Mesendoderm (in vitro differentiated cells): Measurements from ENCODE around the gene CCDC63.
"Not testable (repeated sequence)": the region's sequence is repeated elsewhere in the genome, so short reads cannot be mapped to it uniquely, and the experiment has no call there.

Source experiments
- DNase-seq: peaks from one replicate; pipeline ENCODE4 v3.0.0; 2013
- H2AK5ac ChIP-seq: 2 replicates; pipeline ENCODE4 v1.6.1; 2013; ENCODE audit warnings: low read length, inconsistent platforms
- H2BK120ac ChIP-seq: 2 replicates; pipeline ENCODE4 v1.6.1; 2013; ENCODE audit warnings: low read depth, mild to moderate bottlenecking, low read length, moderate library complexity, mixed read lengths
- H2BK15ac ChIP-seq: replicated peaks from 2 replicates; pipeline ENCODE4 v1.6.1; 2013; ENCODE audit warnings: low read depth, mild to moderate bottlenecking, moderate library complexity
- H2BK5ac ChIP-seq: 2 replicates; pipeline ENCODE4 v1.6.1; 2013; ENCODE audit warnings: low read length, inconsistent platforms
- H3K18ac ChIP-seq: 2 replicates; pipeline ENCODE4 v1.6.1; 2013; ENCODE audit warnings: mild to moderate bottlenecking, low read length, mixed read lengths
- H3K23ac ChIP-seq: one replicate; pipeline ENCODE4 v1.6.1; 2013; ENCODE audit warnings: low read length
- H3K27ac ChIP-seq: 2 replicates; pipeline ENCODE4 v1.5.1; 2013; ENCODE audit warnings: low read depth, mild to moderate bottlenecking, inconsistent platforms, low read length, moderate library complexity
- H3K27me3 ChIP-seq: 2 replicates; pipeline ENCODE4 v1.6.1; 2013; ENCODE audit warnings: low read length, control low read depth, mild to moderate bottlenecking, inconsistent platforms; ENCODE audit not compliant: insufficient read depth, poor library complexity
- H3K36me3 ChIP-seq: 2 replicates; pipeline ENCODE4 v1.6.1; 2013; ENCODE audit warnings: low read length, inconsistent platforms; ENCODE audit not compliant: control insufficient read depth, insufficient read depth
- H3K4ac ChIP-seq: one replicate; pipeline ENCODE4 v1.6.1; 2013; ENCODE audit warnings: low read depth, mild to moderate bottlenecking, low read length, moderate library complexity
- H3K4me1 ChIP-seq: 2 replicates; pipeline ENCODE4 v1.6.1; 2013; ENCODE audit warnings: low read depth, low read length, inconsistent platforms; ENCODE audit not compliant: control insufficient read depth
- H3K4me2 ChIP-seq: 2 replicates; pipeline ENCODE4 v1.6.1; 2013; ENCODE audit warnings: low read length
- H3K4me3 ChIP-seq: 2 replicates; pipeline ENCODE4 v1.5.1; 2013; ENCODE audit warnings: mild to moderate bottlenecking, low read length
- H3K56ac ChIP-seq: one replicate; pipeline ENCODE4 v1.6.1; 2013; ENCODE audit warnings: low read length
- H3K79me1 ChIP-seq: 2 replicates; pipeline ENCODE4 v1.6.1; 2013; ENCODE audit warnings: low read length, inconsistent platforms
- H3K79me2 ChIP-seq: 2 replicates; pipeline ENCODE4 v1.6.1; 2013; ENCODE audit warnings: mild to moderate bottlenecking, low read length; ENCODE audit not compliant: control insufficient read depth, insufficient read depth
- H3K9ac ChIP-seq: 2 replicates; pipeline ENCODE4 v1.6.1; 2013; ENCODE audit warnings: low read length, inconsistent platforms
- H4K5ac ChIP-seq: one replicate; pipeline ENCODE4 v1.6.1; 2013; ENCODE audit warnings: low read length
- H4K8ac ChIP-seq: one replicate; pipeline ENCODE4 v1.6.1; 2013; ENCODE audit warnings: low read depth, mild to moderate bottlenecking, control low read depth, low read length, moderate library complexity
- WGBS: extraction: QIAGEN DNeasy Blood & Tissue Kit; methylation state at CpG from one replicate; pipeline ENCODE4 v1.1.7; 2013; ENCODE audit warnings: low lambda C conversion rate, missing lambda C conversion rate; ENCODE audit not compliant: insufficient coverage; ENCODE audit errors: extremely low coverage; 5-methylcytosine and 5-hydroxymethylcytosine counted together

The CCDC63 gene

DNA sequence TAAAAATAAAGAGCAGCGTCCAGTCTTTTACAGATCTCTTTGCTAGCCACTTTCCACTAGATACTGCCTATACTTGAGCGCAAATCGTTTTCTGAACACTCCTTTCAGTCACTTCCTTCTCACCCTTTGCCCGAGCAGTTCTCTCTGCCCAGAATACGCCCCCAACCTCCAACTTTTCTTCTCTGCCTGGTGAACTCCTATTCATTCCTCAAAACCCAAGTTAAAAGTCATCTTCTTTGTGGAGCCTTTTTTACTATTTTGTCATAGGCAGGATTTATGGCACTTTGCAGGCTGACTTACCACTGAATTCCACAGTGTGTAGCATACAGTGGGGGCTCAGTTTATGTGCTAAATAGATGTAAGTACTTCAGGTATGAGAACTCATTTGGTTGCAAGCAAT is 4.0 kb downstream of the CCDC63 start:
- no CpG with 5 or more reads among the region's 5 CpGs for WGBS

DNA sequence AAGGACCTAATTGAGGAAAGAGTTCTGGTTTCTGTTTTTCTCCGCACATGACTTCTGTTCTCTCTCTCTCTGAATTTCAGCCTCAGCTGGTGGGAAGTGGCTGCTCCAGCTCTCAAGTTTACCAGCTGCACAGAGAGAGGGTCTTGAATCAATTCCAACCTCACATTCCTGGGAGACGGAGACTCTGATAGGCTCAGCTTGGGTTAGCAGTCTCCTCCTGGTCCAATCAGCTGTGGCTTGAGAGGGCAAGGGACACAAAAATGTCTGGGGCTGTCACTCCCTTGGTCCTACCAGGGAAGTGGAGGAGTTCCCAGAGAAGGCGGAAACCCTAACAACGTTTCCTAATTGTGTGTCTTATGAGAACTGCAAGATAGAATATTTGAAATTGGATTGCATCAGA is 7.0 kb downstream of the CCDC63 start:
- H3K4me3 ChIP-seq, result no peak overlapping the region
- H4K5ac ChIP-seq, result no peak overlapping the region
- H2BK5ac ChIP-seq, result no peak overlapping the region
- H2BK120ac ChIP-seq, result no peak overlapping the region
- H3K9ac ChIP-seq, result no peak overlapping the region
- H3K27ac ChIP-seq, result no peak overlapping the region
- no peak overlapping the region for H3K4me2 ChIP-seq
- no peaks in the 10 kb centered on the region for H3K4me1 ChIP-seq
- H3K4ac ChIP-seq, result no peak overlapping the region
- no peak overlapping the region for H4K8ac ChIP-seq
- H3K23ac ChIP-seq, result no peak overlapping the region
- WGBS, result no CpG with 5 or more reads among the region's 4 CpGs
- no peak overlapping the region for H3K18ac ChIP-seq
- H3K56ac ChIP-seq, result no peak overlapping the region
- no peaks in the 10 kb centered on the region for H3K79me2 ChIP-seq
- H3K27me3 ChIP-seq, result no peaks in the 10 kb centered on the region
- H3K79me1 ChIP-seq, result no peaks in the 10 kb centered on the region
- DNase-seq, result peak; percentile 55
- H3K36me3 ChIP-seq, result no peaks in the 10 kb centered on the region
- no peak overlapping the region for H2BK15ac ChIP-seq
- H2AK5ac ChIP-seq, result no peak overlapping the region

More for the DNA sequence above, 4.0 kb downstream of the CCDC63 start:
- no peak overlapping the region for H2BK5ac ChIP-seq
- H3K27ac ChIP-seq, result no peak overlapping the region
- DNase-seq, result no peak
- no peaks in the 10 kb centered on the region for H3K79me1 ChIP-seq
- no peak overlapping the region for H3K23ac ChIP-seq
- H3K79me2 ChIP-seq, result no peaks in the 10 kb centered on the region
- H3K4me3 ChIP-seq, result no peak overlapping the region
- no peak overlapping the region for H3K4ac ChIP-seq
- H4K8ac ChIP-seq, result no peak overlapping the region
- H4K5ac ChIP-seq, result no peak overlapping the region
- H3K27me3 ChIP-seq, result no peaks in the 10 kb centered on the region
- no peak overlapping the region for H2BK15ac ChIP-seq
- no peak overlapping the region for H3K4me2 ChIP-seq
- no peak overlapping the region for H2BK120ac ChIP-seq
- H3K9ac ChIP-seq, result no peak overlapping the region
- peaks cover 2% of the 10 kb centered on the region for H3K4me1 ChIP-seq
- H3K36me3 ChIP-seq, result no peaks in the 10 kb centered on the region
- no peak overlapping the region for H2AK5ac ChIP-seq
- no peak overlapping the region for H3K56ac ChIP-seq
- H3K18ac ChIP-seq, result no peak overlapping the region

DNA sequence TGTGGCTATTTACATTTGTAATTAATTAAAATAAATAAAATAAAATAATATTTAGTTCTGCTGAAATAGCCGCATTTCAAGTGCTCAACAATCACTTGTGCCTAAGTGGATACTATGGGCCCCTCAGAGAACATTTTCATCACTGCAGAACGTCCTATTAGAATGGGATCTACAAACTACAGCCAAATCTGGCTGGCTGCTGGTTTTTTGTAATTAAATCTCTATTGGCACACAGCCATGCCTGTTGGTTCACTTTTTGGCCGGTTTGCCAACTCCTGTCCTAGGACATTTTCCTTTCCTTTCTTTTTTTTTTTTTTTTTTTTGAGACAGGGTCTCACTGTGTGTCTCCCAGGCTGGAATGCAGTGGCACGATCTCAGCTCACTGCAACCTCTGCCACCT is 9.8 kb downstream of the CCDC63 start:
- Histone ChIP-seq H3K4ac (no peak overlapping the region), H3K18ac (no peak overlapping the region), H3K79me2 (no peaks in the 10 kb centered on the region), H3K79me1 (no peaks in the 10 kb centered on the region), H3K27ac (no peak overlapping the region), H3K23ac (no peak overlapping the region), H3K9ac (no peak overlapping the region), H2AK5ac (no peak overlapping the region), H3K27me3 (no peaks in the 10 kb centered on the region), H4K8ac (no peak overlapping the region), H2BK120ac (no peak overlapping the region), H3K36me3 (no peaks in the 10 kb centered on the region), H3K4me3 (no peak overlapping the region), H4K5ac (no peak overlapping the region), H3K4me2 (no peak overlapping the region), H2BK15ac (no peak overlapping the region), H3K56ac (no peak overlapping the region), H3K4me1 (no peaks in the 10 kb centered on the region), H2BK5ac (no peak overlapping the region)
- no CpG with 5 or more reads among the region's 4 CpGs for WGBS
- no peak for DNase-seq

DNA sequence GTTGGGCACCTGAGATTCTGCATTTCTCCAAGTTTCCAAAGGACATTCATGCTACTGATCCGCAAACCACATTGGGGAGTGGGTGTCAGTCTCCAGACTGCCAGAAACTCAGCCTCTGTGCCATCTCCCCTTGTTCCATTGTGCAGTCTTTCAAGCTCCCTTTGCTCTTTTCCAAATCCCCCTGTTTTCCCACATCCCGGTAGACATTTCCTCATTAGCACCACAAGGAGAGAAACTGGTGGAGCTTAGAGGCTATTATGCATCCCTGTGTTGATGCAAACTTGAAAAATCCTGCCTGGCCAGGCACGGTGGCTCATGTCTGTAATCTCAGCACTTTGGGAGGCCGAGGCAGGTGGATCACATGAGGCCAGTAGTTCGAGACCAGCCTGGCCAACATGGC is 10.7 kb downstream of the CCDC63 start:
- Histone ChIP-seq H3K4me2 (no peak overlapping the region), H3K23ac (no peak overlapping the region), H2BK5ac (no peak overlapping the region), H3K4me3 (no peak overlapping the region), H3K9ac (no peak overlapping the region), H3K36me3 (no peaks in the 10 kb centered on the region), H2BK120ac (no peak overlapping the region), H2BK15ac (no peak overlapping the region), H3K4ac (no peak overlapping the region), H3K27me3 (no peaks in the 10 kb centered on the region), H3K27ac (no peak overlapping the region), H2AK5ac (no peak overlapping the region), H3K79me2 (no peaks in the 10 kb centered on the region), H4K8ac (no peak overlapping the region), H4K5ac (no peak overlapping the region), H3K56ac (no peak overlapping the region), H3K18ac (no peak overlapping the region), H3K79me1 (no peaks in the 10 kb centered on the region), H3K4me1 (no peaks in the 10 kb centered on the region)
- DNase-seq, result no peak
- no CpG with 5 or more reads among the region's 5 CpGs for WGBS

GRCh38 chr12:110857954-110858353 is 11.2 kb downstream of the CCDC63 start:
- not testable (repeated sequence) for H3K27me3 ChIP-seq, H3K79me2 ChIP-seq, H3K4ac ChIP-seq, H3K18ac ChIP-seq, H3K27ac ChIP-seq, H3K56ac ChIP-seq, H2AK5ac ChIP-seq, H2BK15ac ChIP-seq, H2BK120ac ChIP-seq, H2BK5ac ChIP-seq, H3K79me1 ChIP-seq, H3K4me2 ChIP-seq, DNase-seq, H3K23ac ChIP-seq, H3K9ac ChIP-seq, H3K36me3 ChIP-seq, H4K8ac ChIP-seq, H3K4me3 ChIP-seq, H4K5ac ChIP-seq, H3K4me1 ChIP-seq
- WGBS, result no CpG with 5 or more reads among the region's 4 CpGs

DNA sequence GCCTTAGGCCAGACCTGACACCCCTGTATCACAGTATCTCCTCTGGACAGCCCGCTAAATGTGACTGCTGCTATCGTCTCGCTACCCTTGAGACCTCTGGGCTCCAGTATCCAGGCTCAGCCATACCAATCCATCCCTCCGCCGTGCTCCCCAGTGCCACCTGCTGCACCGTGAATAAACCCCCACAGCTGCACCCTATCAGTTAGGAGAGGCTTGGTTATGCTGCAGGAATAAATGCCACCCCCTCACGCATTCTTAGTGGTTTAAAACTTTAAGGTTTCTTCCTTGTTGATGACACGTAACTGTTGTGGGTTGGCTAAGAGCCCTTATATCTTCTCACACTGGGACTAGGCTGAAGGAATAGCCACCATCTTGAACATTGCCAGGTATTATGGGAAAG is 12.1 kb downstream of the CCDC63 start:
- H2BK5ac ChIP-seq, result no peak overlapping the region
- no peak overlapping the region for H3K9ac ChIP-seq
- H3K36me3 ChIP-seq, result no peaks in the 10 kb centered on the region
- WGBS, result no CpG with 5 or more reads among the region's 8 CpGs
- no peak overlapping the region for H3K4ac ChIP-seq
- H3K27ac ChIP-seq, result no peak overlapping the region
- H4K5ac ChIP-seq, result no peak overlapping the region
- H2BK15ac ChIP-seq, result no peak overlapping the region
- H3K56ac ChIP-seq, result no peak overlapping the region
- H3K79me1 ChIP-seq, result no peaks in the 10 kb centered on the region
- DNase-seq, result no peak
- no peaks in the 10 kb centered on the region for H3K4me1 ChIP-seq
- no peak overlapping the region for H3K18ac ChIP-seq
- H2BK120ac ChIP-seq, result no peak overlapping the region
- no peak overlapping the region for H3K23ac ChIP-seq
- no peak overlapping the region for H3K4me3 ChIP-seq
- no peak overlapping the region for H2AK5ac ChIP-seq
- no peak overlapping the region for H3K4me2 ChIP-seq
- H3K27me3 ChIP-seq, result no peaks in the 10 kb centered on the region
- H4K8ac ChIP-seq, result no peak overlapping the region
- no peaks in the 10 kb centered on the region for H3K79me2 ChIP-seq
